Fibroblast of the aortic adventitia (primary cell): Measurements from ENCODE around the gene MEAK7. TPM values are rescaled to one million over a fixed set of nuclear protein-coding genes. Genes with fewer than 3 reads are reported as not detected.

ENCODE experiments used
- DNase-seq: peaks from one replicate; pipeline ENCODE4 v3.0.0-alpha.2; 2010; ENCODE audit warnings: low read depth
- H3K4me3 ChIP-seq: 2 replicates; pipeline ENCODE4 v1.5.1; 2011; ENCODE audit warnings: low read depth, mild to moderate bottlenecking, control low read depth, low read length, moderate library complexity
- total RNA-seq: library from RNA; depleted of rRNA; stranded (reverse); fragments of >200 nt; gene quantifications from 2 replicates; pipeline ENCODE4 v1.2.3, GENCODE V29; 2012; ENCODE audit warnings: low replicate concordance
- TF ChIP-seq, protein P1 (sequence below): IDR thresholded peaks from 2 replicates; pipeline ENCODE4 v1.5.1; 2011; ENCODE audit warnings: mild to moderate bottlenecking, low read length, control low read depth, inconsistent platforms; ENCODE audit not compliant: insufficient read depth

MEAK7 gene
- total RNA-seq, 1 donor = 19.1 TPM

DNA sequence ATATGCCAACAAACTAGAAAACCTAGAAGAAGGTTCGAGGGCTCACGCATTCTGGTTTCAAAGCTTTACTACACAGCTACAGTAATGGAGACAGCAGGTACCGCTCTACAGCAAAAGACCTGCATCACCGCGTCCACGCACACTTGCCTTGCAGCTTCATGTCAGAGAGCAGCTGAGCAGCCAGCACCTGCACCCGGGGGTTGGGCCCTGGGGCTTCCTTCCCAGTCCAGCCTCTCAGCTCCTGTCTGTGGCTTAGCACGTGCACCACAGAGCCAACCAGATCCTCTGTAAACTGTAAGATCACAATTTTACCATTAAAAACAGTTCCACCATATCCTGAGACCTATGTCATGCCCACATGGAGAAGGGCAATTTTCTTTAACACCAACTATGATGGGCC is 15.3 kb downstream of the MEAK7 start:
- DNase-seq = no peak
- TF ChIP-seq, protein P1, sequence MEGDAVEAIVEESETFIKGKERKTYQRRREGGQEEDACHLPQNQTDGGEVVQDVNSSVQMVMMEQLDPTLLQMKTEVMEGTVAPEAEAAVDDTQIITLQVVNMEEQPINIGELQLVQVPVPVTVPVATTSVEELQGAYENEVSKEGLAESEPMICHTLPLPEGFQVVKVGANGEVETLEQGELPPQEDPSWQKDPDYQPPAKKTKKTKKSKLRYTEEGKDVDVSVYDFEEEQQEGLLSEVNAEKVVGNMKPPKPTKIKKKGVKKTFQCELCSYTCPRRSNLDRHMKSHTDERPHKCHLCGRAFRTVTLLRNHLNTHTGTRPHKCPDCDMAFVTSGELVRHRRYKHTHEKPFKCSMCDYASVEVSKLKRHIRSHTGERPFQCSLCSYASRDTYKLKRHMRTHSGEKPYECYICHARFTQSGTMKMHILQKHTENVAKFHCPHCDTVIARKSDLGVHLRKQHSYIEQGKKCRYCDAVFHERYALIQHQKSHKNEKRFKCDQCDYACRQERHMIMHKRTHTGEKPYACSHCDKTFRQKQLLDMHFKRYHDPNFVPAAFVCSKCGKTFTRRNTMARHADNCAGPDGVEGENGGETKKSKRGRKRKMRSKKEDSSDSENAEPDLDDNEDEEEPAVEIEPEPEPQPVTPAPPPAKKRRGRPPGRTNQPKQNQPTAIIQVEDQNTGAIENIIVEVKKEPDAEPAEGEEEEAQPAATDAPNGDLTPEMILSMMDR = no peak
- no peak overlapping the region for H3K4me3 ChIP-seq

GRCh38 chr16:84487358-84487757 is 17.1 kb downstream of the MEAK7 start:
- TF ChIP-seq, protein P1 = no peak
- DNase-seq = no peak
- H3K4me3 ChIP-seq = no peak overlapping the region

GRCh38 chr16:84486551-84487235 is 17.8 kb downstream of the MEAK7 start:
- H3K4me3 ChIP-seq = no peak overlapping the region
- DNase-seq = no peak
- TF ChIP-seq, protein P1 = no peak

- DNase-seq = no peak
- TF ChIP-seq, protein P1 = no peak
- no peak overlapping the region for H3K4me3 ChIP-seq
Measured at GRCh38 chr16:84486126-84486525, 18.3 kb downstream of the MEAK7 start.

GRCh38 chr16:84485255-84486010 is 19.0 kb downstream of the MEAK7 start:
- DNase-seq = no peak
- no peak overlapping the region for H3K4me3 ChIP-seq
- TF ChIP-seq, protein P1 = no peak

- no peak overlapping the region for H3K4me3 ChIP-seq
- TF ChIP-seq, protein P1 = peak; percentile 76
- peak; percentile 69 for DNase-seq
Measured at GRCh38 chr16:84484579-84485254, 19.7 kb downstream of the MEAK7 start.
